Stomach (tissue), 4 donors: ENCODE results near the gene PHACTR3.

Source experiments
- CTCF ChIP-seq, 7 experiments: fragments of 450-650 bp in 4 of 7; fragments of 200-600 bp in 3 of 7; sonication (generic) in 3 of 7; IDR thresholded peaks; one replicate each; pipeline ENCODE4 v1.5.1; 2016 to 2019; ENCODE audit warnings: antibody characterized with exemption in 7 of 7, control low read depth in 2 of 7, mild to moderate bottlenecking in 1 of 7
- EP300 ChIP-seq: sonication (generic); formaldehyde crosslinking; IDR thresholded peaks from one replicate; pipeline ENCODE4 v1.6.1; 2017; ENCODE audit warnings: antibody characterized with exemption
- POLR2A ChIP-seq, 4 donors: fragments of 450-650 bp; IDR thresholded peaks; one replicate each; pipeline ENCODE4 v1.6.1; 2016; ENCODE audit warnings: antibody characterized with exemption in 4 of 4, control low read depth in 2 of 4, mild to moderate bottlenecking in 1 of 4, moderate library complexity in 1 of 4
- POLR2AphosphoS5 ChIP-seq, 3 donors: sonication (generic); formaldehyde crosslinking; IDR thresholded peaks; one replicate each; pipeline ENCODE4 v1.6.1; 2016; ENCODE audit warnings: antibody characterized with exemption in 3 of 3

- TF ChIP-seq CTCF (IDR thresholded peaks at IDR 0.05) (no peak), POLR2A (IDR thresholded peaks at IDR 0.05) (no peak), POLR2AphosphoS5 (IDR thresholded peaks at IDR 0.05) (no peak), EP300 (no peak)
These were observed 18.5 kb upstream of the PHACTR3 start for GRCh38 chr20:59585714-59586409.
